NCI-H748 (cell line): ENCODE measurements around the gene PTS.

Experiments used
- DNase-seq: peaks from one replicate; lab custom pipeline; 2025; ENCODE audit not compliant: unreplicated experiment; lab: John Stamatoyannopoulos, UW

The PTS gene

DNA sequence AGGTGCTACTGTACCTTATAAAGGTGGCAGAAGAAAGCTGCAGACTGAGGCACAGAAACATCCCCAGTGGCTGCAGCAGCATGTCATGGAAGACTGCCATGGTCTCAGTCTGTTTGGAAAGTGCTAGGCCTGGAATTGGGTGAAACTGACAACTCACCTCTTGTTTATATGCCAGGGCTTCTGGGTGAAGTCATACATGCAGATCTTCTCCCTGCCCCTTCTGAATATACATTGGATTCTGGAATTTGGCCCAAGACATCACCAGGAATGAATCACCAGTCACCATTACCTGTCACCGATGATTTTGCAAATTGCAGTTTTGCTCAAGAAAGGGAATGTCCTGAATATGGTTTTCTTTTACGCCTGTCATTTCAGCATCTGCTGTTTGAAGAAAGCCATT lies 34.3 kb downstream of the PTS start, which contains the start of gene PLET1:
PLET1 (minus strand) TSS at position 371 of the 400 bp plus-strand sequence; CDS start at position 100, 271 bp downstream.
- no peak for DNase-seq

DNA sequence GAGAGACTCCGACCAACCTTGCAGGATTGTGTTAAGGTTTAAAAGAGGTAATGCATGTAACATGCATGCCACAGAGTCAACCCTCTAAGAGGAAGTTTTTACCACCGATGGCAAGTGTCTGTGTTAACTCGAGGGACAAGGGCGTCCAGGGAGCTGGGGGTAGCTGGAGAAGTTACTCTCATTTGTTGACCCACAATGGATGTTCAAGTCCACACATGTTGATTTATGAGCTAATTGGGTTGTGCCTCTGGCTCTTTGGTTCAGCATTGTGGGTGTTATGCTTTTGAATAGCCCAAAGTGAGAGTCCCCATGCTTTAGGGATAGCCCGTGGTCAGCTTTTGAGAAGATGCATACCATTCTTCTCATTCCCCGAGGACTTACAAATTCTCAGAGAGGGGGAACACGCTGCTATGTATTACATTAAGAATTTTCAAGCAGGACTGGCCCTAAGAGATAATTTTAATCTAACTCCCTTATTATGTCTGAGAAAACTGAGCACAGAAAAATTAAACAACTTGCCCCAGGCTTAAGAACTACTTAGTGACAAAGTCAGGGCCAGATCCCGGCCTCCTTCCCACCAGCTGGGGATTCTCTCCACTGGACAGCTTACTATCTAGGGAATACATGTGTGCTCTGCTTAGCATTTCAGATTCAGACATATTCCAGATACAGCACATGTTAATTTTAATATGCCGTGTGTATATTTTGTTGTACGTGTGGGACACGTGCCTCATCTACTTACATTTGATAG lies 39.6 kb downstream of the PTS start:
- no peak for DNase-seq

DNA sequence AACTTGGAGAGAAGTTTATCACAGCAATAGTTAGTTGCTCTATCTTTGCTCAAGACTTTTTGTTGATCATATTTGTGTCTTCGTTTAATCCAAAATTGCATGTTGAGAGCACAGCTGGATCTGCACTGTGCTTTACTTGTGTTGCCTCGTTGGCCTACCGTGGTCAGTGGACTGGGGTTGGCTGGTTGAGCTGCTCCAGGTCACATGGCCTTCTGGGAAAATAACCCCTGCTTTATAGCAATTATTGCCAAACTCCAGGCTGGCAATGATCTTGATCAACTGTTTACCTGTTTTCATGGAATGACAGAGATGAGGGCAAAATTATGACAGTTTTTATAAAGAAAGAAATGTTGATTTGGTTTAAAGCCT lies 40.2 kb downstream of the PTS start:
- no peak for DNase-seq

DNA sequence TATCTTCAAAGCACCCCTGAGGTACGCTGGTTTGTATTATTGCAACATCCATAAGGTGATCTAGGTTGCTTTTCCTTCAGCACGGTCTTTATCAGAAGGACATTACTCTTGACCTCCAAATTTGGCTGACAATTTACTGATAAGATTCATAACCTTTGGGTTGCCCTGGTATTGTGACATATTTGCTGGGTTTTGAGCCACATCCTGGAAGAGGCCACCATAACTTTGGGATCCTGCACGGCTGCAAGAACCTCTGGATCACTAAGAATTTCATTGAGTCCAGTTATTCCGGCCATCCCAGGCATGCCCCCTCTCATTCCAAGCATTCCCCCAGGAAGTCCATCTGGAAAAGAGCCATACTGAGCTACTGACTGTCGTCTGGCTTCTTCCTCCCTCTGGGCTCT lies 41.0 kb downstream of the PTS start:
- no peak for DNase-seq

DNA sequence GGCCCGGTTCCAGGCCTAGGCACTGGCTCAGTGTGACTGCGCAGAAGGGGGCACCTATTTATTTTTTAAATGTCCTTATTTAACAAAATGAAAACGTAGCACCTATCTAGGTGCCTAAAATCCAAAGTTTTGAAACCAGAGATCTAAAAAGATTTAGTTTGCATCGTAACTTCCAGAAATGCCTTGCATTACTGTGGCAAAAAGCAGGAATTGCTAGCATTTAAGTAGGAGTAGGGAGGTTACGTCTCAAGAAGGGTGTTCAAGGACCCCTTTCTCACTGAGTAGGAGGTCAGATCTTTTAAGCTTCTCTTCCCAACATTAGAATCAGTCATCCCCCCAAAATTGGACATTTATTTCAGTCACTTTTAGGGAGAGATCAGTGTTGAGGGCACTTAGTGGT lies 42.2 kb downstream of the PTS start:
- no peak for DNase-seq

DNA sequence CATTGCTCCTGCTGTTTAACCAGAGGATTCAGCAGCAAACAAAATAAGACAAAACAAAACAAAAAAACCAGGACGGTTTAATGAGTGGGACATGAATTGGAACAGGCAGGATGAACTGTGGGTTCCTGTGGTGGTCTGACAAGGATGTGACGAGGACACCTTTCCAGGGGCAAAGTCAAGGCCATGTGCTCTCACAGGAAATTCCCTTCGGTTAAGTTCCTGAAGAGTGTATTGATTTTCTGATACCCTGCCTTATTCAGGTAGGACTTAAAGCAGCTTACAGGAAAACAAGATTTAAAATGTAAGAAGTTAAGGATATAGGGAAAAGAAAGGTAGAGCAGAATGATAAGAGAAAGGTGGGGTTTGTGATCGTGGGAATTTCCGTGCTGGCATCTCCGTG lies 42.9 kb downstream of the PTS start:
- DNase-seq = no peak

DNA sequence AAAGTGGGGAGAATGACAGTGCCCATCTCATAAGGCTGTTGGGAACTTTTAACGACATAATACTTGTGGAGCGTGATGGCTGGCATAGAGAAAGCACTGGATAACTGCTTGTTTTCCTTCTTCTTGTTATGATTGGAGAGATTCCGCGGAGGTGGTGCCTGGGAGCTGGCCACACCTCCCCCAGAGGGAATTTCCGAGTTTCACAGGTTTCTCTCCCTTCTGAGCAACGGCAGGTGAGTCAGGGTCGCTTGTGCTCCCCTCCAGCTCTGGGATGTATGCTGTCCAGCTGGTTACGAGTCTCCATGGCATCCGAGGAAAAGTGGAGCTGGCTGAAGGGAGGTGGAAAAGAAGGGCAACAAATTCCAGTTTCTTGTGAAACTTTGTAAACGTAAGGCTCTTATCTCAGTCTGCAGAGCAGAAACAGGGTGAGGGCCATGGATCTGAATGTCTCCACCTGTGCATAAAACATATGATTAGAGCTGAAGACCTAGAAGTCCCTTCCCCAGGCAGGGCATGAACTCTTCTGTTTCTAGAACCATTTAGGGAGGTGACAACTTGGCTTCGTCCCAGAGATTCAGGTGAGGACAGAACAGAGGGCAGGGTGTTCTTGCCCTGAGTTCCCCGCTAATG lies 44.4 kb downstream of the PTS start:
- no peak for DNase-seq

DNA sequence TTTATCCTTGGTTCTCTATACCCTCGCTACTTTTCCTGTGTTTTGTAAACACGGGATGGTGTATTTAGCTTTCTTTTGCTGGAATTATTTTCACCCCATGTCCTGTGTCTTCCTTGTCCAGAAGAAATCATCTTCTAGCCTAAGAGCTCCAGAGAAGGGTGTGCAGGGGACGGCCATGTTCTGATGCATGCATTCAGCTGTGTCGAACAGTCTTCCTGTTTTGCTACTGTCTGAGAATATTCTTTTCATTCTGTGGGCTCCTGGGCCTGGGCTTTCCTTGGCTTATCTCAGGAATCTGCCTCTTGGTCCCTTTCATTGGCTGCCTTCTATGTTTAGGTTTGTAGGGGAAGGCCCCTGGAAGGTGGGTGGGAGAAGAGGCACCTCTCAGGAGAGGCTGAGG lies 45.0 kb downstream of the PTS start:
- no peak for DNase-seq

DNA sequence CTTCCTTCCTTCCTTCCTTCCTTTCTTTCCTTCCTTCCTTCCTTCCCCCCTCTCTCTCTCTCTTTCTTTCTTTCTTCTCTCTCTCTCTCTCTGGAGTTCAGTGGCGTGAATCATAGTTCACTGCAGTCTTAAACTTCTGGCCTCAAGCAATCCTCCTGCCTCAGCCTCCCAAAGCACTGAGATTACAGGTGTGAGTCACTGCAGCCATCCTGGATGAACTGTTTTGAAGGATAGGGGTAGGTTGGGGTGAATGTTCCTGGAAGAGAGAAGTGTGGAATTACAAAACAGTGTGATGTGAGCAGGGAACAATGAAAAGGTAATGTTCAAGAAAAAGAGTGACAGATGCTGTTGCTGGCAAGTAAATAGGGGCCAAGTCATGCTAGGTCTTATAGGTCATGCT lies 46.8 kb downstream of the PTS start:
- no peak for DNase-seq

DNA sequence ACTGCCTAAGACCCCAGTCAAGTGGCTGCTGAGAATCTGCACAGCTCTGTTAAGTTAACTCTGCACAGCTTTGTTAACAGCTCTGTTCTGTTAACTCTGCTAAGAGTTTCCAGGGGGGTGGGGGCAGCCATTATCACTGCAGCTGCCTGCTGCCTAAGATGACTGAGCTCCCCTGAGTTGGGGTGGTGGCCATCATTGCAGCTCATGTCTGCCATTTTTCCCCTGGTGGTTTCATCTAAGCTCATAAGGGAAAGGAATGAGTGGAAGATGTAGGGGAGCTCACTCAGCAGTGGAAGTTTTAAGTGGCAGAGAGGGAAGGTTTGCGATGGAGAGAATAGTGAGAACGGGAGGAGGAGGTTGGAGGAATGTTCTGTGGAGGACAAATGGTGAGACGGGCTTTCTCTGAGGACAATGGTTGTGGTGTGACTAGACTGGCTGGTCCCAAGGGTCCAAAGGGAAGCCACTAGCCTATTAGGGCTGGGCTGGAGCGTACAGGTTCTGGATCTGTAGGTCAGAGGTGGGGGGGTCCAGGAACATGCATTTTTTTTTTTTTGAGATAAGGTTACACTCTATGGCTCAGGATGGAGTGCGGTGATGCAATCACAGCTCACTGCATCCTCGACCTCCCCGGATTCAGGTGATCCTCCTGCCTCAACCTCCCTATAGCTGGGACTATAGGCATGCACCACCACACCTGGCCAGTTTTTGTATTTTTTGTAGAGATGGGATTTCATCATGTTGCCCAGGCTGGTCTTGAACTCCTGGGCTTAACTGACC lies 48.0 kb downstream of the PTS start:
- no peak for DNase-seq

DNA sequence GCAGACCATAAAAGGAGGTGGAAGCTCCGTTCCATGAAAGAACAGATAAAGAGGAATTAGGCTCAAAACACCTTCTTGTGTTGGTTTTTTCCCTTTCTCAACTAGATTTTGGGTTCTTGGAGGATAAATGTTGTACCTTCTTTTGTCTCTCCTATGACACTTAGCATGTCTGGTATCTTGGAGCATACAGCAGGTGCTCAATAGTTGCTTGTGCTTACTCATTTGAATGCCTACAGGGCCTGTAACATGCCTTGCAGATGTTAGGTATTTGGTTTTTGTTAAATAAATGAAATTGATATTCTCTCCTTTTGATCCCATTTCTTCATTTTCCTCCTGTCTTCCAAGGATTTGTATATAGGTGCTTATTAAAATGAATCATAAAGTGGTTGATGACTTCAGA lies 50.8 kb downstream of the PTS start:
- DNase-seq = no peak

DNA sequence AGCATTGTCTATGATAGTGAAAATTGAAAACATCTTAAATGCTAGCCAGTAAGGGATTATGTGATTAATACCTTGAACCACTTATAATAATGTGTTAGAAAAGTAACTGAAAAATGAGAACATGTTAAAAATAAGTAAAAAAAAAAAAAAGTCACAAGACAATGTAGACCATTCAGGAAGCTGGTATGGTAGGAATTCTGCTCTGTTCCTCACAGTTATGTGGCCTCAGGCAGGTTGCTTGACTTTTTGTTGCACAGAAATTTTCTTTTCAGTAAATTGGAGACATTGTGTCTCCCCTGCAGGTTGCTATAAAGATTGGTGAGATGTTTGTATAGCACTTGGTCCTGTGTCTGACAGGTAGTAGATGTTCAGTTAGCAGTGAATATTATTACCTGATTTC lies 51.7 kb downstream of the PTS start:
- DNase-seq = no peak

DNA sequence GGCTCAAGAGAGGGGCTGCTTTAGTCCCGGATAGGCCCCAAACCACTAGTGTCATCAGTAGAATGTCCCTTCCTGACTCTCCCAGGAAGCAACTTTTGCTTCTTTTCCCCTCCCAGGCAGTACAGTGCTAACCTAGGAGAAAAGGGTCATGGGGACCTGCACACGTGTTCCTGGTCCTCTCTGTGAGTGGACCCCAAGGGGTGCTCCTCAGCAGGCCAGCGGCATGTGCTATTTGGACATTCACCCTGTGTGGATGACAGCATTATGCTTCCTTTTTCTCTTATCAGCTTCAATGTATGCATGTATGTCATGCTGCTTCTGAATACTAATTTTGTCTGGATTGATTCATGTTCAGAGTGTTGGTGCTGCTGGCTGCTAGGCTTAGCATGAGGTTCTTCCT lies 52.6 kb downstream of the PTS start:
- DNase-seq = no peak

DNA sequence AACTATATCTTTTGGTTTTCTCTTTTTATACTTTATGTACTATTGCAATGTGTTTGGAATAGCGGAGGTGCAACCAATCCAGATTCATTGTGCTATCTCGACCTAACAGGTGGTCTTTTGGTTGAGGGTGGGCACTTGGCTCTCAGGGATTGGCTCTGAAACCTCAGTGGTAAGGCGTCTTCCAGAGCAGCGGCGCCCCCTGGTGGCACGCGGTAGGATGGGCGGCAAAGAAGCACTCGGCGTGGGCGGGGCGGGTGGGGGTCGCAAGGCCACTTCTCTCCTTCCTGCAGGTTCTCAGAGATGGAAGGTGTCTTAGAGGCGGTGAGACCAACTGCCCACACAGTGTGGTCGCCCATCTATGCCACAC lies 53.7 kb downstream of the PTS start:
- peak; percentile 64 for DNase-seq

DNA sequence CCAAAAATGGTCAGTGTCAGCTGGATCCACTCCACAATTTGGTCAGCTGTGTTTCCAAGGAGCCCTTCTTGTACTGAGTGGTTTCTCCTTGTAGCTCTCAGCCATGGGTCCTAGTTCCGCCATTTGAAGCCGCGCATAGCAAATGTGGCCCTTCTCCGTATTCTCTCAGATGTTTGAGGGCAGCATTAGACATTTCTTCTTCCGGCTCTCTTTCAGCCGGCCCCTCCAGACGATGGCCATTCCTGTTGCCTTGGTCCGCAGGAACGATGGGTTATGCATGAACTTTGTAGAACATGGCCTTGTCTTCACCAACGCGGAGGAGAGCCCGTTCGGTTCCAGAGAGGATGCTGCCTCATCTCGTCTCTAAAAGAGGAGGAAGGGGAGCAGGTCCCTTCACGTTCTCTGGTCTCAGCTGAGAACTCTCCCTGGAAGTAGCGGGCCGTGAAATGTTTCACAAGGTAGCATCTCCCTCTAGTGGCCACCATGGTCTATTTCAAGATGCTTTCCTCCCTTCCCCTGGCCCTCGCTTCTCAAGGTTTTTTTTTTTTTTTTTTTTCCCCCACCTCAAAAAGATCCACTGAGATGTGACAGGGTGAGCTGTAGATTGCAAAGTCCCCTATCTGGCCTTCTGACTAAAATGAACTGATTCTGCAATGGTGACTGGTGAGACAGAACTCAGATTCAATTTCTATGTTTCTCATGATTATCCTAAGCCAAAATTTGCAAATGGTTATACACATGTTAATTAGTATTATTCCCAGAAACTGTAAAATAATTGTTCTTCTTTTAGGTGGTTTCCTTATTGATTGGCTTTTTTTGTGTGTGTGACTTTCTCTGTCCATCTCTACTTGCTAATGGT lies 54.3 kb downstream of the PTS start:
- DNase-seq = peak; percentile 87

DNA sequence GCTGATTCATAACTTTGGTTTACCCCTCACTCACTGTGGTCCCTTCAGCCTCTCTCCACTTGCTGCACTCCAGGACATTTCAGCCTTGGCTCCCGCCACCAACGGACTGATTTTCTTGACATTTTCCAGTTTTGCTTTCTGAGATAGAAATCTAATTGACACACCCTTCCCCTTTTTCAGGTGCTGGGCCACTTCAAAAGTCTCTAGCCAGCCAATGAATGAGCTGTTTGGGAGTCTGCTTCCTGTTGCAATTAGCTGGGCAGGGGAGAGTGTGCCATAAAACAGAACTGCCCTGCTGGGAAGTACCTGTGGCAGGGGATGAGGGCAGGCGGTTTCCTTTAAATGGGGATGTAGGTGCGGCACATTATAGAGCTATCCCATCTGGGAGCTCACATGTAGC lies 55.5 kb downstream of the PTS start:
- peak; percentile 72 for DNase-seq
